SJSA1 (cell line): ENCODE results near the gene NDUFB7. TPM values are rescaled to one million over a fixed set of nuclear protein-coding genes. Genes with fewer than 3 reads are reported as not detected.
"Not testable (repeated sequence)": the region's sequence is repeated elsewhere in the genome, so short reads cannot be mapped to it uniquely, and the experiment has no call there.

Experiments used
- DNase-seq, 2 experiments: peaks; one replicate each; pipeline ENCODE4 v3.0.0-alpha.2; 2015 to 2020; ENCODE audit warnings: low spot score in 2 of 2, low read depth in 1 of 2
- H3K27ac ChIP-seq: fragments of 250-450 bp; sonication (Bioruptor Pico); 2 replicates; pipeline ENCODE4 v1.5.1; 2020; ENCODE audit warnings: mild to moderate bottlenecking, moderate library complexity
- H3K27me3 ChIP-seq: fragments of 250-450 bp; sonication (Bioruptor Pico); replicated peaks from 2 replicates; pipeline ENCODE4 v1.5.1; 2020; ENCODE audit warnings: mild to moderate bottlenecking, moderate library complexity
- H3K36me3 ChIP-seq: fragments of 250-450 bp; sonication (Bioruptor Pico); 2 replicates; pipeline ENCODE4 v1.5.1; 2020; ENCODE audit warnings: mild to moderate bottlenecking
- H3K4me1 ChIP-seq: fragments of 250-450 bp; sonication (Bioruptor Pico); replicated peaks from 2 replicates; pipeline ENCODE4 v1.6.1; 2021; ENCODE audit warnings: mild to moderate bottlenecking
- H3K4me3 ChIP-seq: fragments of 250-450 bp; sonication (Bioruptor Pico); 2 replicates; pipeline ENCODE4 v1.5.1; 2020; ENCODE audit warnings: mild to moderate bottlenecking
- H3K9me3 ChIP-seq: fragments of 250-450 bp; sonication (Bioruptor Pico); replicated peaks from 2 replicates; pipeline ENCODE4 v1.5.1; 2020; ENCODE audit warnings: mild to moderate bottlenecking
- total RNA-seq: library from RNA; depleted of rRNA; stranded (reverse); fragments of >200 nt; shearing (Covaris generic); gene quantifications from 2 replicates; pipeline ENCODE4 v1.2.3, GENCODE V29; 2014

The NDUFB7 gene
- total RNA-seq, 1 experiment from 2014 or later = 363 TPM

- not testable (repeated sequence) for H3K4me3 ChIP-seq, H3K4me1 ChIP-seq, DNase-seq, H3K27ac ChIP-seq, H3K27me3 ChIP-seq, H3K36me3 ChIP-seq, H3K9me3 ChIP-seq
Observed at GRCh38 chr19:14585187-14585586, 13.3 kb upstream of the NDUFB7 start.

GRCh38 chr19:14584372-14584771 is 12.5 kb upstream of the NDUFB7 start:
- H3K4me1 ChIP-seq, DNase-seq, H3K27ac ChIP-seq, H3K27me3 ChIP-seq, H3K9me3 ChIP-seq, H3K36me3 ChIP-seq, H3K4me3 ChIP-seq: not testable (repeated sequence)

GRCh38 chr19:14582894-14583340 is 11.1 kb upstream of the NDUFB7 start, which contains the start of gene CLEC17A:
CLEC17A (plus strand) TSS chr19:14583084; CDS start chr19:14583161, 77 bp downstream.
- no peaks in the 10 kb centered on the region for H3K27me3 ChIP-seq
- H3K4me1 ChIP-seq = no peaks in the 10 kb centered on the region
- no peaks in the 10 kb centered on the region for H3K9me3 ChIP-seq
- no peak for DNase-seq
- no peaks in the 10 kb centered on the region for H3K36me3 ChIP-seq
- H3K27ac ChIP-seq = no peak within 1 kb of the TSS
- no peak within 1 kb of the TSS for H3K4me3 ChIP-seq

GRCh38 chr19:14580623-14581237 is 8.9 kb upstream of the NDUFB7 start:
- Histone ChIP-seq H3K4me1 (no peaks in the 10 kb centered on the region), H3K36me3 (no peaks in the 10 kb centered on the region), H3K4me3 (no peak overlapping the region), H3K27me3 (no peaks in the 10 kb centered on the region), H3K27ac (no peak overlapping the region), H3K9me3 (no peaks in the 10 kb centered on the region)
- no peak for DNase-seq

- H3K36me3 ChIP-seq = no peaks in the 10 kb centered on the region
- no peaks in the 10 kb centered on the region for H3K9me3 ChIP-seq
- no peak overlapping the region for H3K4me3 ChIP-seq
- H3K4me1 ChIP-seq = no peaks in the 10 kb centered on the region
- no peak for DNase-seq
- H3K27ac ChIP-seq = no peak overlapping the region
- no peaks in the 10 kb centered on the region for H3K27me3 ChIP-seq
Observed at GRCh38 chr19:14577885-14578427, 6.1 kb upstream of the NDUFB7 start.

- DNase-seq = no peak
- Histone ChIP-seq H3K27ac (no peak overlapping the region), H3K4me1 (no peaks in the 10 kb centered on the region), H3K36me3 (no peaks in the 10 kb centered on the region), H3K9me3 (no peaks in the 10 kb centered on the region), H3K27me3 (no peaks in the 10 kb centered on the region), H3K4me3 (no peak overlapping the region)
Observed at GRCh38 chr19:14577264-14577663, 5.4 kb upstream of the NDUFB7 start.

- no peak for DNase-seq
- no peaks in the 10 kb centered on the region for H3K27me3 ChIP-seq
- H3K36me3 ChIP-seq = peaks cover 4% of the 10 kb centered on the region
- H3K4me3 ChIP-seq = no peak overlapping the region
- no peak overlapping the region for H3K27ac ChIP-seq
- no peaks in the 10 kb centered on the region; the same call in 1 of the 2 replicates for H3K4me1 ChIP-seq
- H3K9me3 ChIP-seq = no peaks in the 10 kb centered on the region; the same call in 1 of the 2 replicates
Observed at GRCh38 chr19:14576363-14576762, 4.5 kb upstream of the NDUFB7 start.

GRCh38 chr19:14575428-14575980 is 3.6 kb upstream of the NDUFB7 start:
- Histone ChIP-seq H3K4me3 (no peak overlapping the region), H3K9me3 (no peaks in the 10 kb centered on the region; the same call in 1 of the 2 replicates), H3K27me3 (no peaks in the 10 kb centered on the region), H3K4me1 (peaks cover 8% of the 10 kb centered on the region), H3K36me3 (peaks cover 11% of the 10 kb centered on the region), H3K27ac (no peak overlapping the region)
- no peak for DNase-seq

- Histone ChIP-seq H3K27ac (no peak overlapping the region), H3K36me3 (peaks cover 42% of the 10 kb centered on the region), H3K9me3 (no peaks in the 10 kb centered on the region; the same call in 1 of the 2 replicates), H3K4me1 (peaks cover 8% of the 10 kb centered on the region), H3K4me3 (peak overlapping the region; percentile 99), H3K27me3 (no peaks in the 10 kb centered on the region)
- DNase-seq = no peak
Observed at GRCh38 chr19:14570864-14571527, 870 bp downstream of the NDUFB7 start.

GRCh38 chr19:14567079-14567478 is 4.8 kb downstream of the NDUFB7 start:
- peaks cover 63% of the 10 kb centered on the region for H3K36me3 ChIP-seq
- H3K4me3 ChIP-seq = no peak overlapping the region
- peaks cover 8% of the 10 kb centered on the region for H3K4me1 ChIP-seq
- H3K27me3 ChIP-seq = no peaks in the 10 kb centered on the region
- no peak overlapping the region for H3K27ac ChIP-seq
- DNase-seq = no peak
- H3K9me3 ChIP-seq = no peaks in the 10 kb centered on the region; the same call in 1 of the 2 replicates

- Histone ChIP-seq H3K27me3 (no peaks in the 10 kb centered on the region), H3K4me1 (peaks cover 8% of the 10 kb centered on the region)
Observed at GRCh38 chr19:14566712-14567077, 5.2 kb downstream of the NDUFB7 start.

GRCh38 chr19:14565765-14566711 is 5.8 kb downstream of the NDUFB7 start:
- Histone ChIP-seq H3K27ac (no peak overlapping the region), H3K4me1 (peaks cover 6% of the 10 kb centered on the region), H3K27me3 (no peaks in the 10 kb centered on the region), H3K9me3 (no peaks in the 10 kb centered on the region), H3K36me3 (peaks cover 57% of the 10 kb centered on the region), H3K4me3 (no peak overlapping the region)
- DNase-seq = no peak

More at GRCh38 chr19:14566712-14567077, 5.2 kb downstream of the NDUFB7 start:
- H3K9me3 ChIP-seq = no peaks in the 10 kb centered on the region; the same call in 1 of the 2 replicates
- H3K4me3 ChIP-seq = no peak overlapping the region
- no peak for DNase-seq
- H3K27ac ChIP-seq = no peak overlapping the region
- H3K36me3 ChIP-seq = peaks cover 61% of the 10 kb centered on the region

- no peak for DNase-seq
- no peaks in the 10 kb centered on the region for H3K9me3 ChIP-seq
- no peak overlapping the region for H3K27ac ChIP-seq
- no peaks in the 10 kb centered on the region for H3K27me3 ChIP-seq
- H3K4me1 ChIP-seq = no peaks in the 10 kb centered on the region
- peaks cover 51% of the 10 kb centered on the region for H3K36me3 ChIP-seq
- no peak overlapping the region for H3K4me3 ChIP-seq
Observed at GRCh38 chr19:14565298-14565679, 6.6 kb downstream of the NDUFB7 start.
